ENCODE results near the gene PLCL2.

- TF ChIP-seq POLR2AphosphoS5 (IDR thresholded peaks at IDR 0.05; ENCODE audit: low read depth, low read length), result no peak
- TF ChIP-seq POLR2A (IDR thresholded peaks at IDR 0.05; ENCODE audit: low read depth, low read length), result no peak
- no peak for TF ChIP-seq TAF1 (IDR thresholded peaks at IDR 0.05; ENCODE audit: low read depth, low read length)
These were observed 100.9 kb downstream of the PLCL2 start for GRCh38 chr3:16985608-16986007.
